A549 (cell line): Measurements from ENCODE around the gene CACNA1C.

ENCODE experiments used
- JUNB ChIP-seq: fragments of >200 bp; sonication (Bioruptor Twin); formaldehyde crosslinking; IDR thresholded peaks from 2 replicates; pipeline ENCODE4 v1.6.1; 2016
- MAX ChIP-seq: IDR thresholded peaks from 2 replicates; pipeline ENCODE4 v1.6.1; 2012
- NR3C1 ChIP-seq: fragments of >200 bp; sonication (Bioruptor Twin); formaldehyde crosslinking; IDR thresholded peaks from 3 replicates; pipeline ENCODE4 v1.6.1; 2017
- TF ChIP-seq, protein P1 (sequence below): fragments of >200 bp; sonication (Bioruptor Twin); formaldehyde crosslinking; IDR thresholded peaks from 3 replicates; pipeline ENCODE4 v1.5.1; 2016
- TF ChIP-seq, protein P2 (sequence below): fragments of 200-600 bp; sonication (generic); IDR thresholded peaks from 2 replicates; pipeline ENCODE4 v1.6.1; 2016; ENCODE audit warnings: antibody characterized with exemption, mild to moderate bottlenecking, moderate library complexity

DNA sequence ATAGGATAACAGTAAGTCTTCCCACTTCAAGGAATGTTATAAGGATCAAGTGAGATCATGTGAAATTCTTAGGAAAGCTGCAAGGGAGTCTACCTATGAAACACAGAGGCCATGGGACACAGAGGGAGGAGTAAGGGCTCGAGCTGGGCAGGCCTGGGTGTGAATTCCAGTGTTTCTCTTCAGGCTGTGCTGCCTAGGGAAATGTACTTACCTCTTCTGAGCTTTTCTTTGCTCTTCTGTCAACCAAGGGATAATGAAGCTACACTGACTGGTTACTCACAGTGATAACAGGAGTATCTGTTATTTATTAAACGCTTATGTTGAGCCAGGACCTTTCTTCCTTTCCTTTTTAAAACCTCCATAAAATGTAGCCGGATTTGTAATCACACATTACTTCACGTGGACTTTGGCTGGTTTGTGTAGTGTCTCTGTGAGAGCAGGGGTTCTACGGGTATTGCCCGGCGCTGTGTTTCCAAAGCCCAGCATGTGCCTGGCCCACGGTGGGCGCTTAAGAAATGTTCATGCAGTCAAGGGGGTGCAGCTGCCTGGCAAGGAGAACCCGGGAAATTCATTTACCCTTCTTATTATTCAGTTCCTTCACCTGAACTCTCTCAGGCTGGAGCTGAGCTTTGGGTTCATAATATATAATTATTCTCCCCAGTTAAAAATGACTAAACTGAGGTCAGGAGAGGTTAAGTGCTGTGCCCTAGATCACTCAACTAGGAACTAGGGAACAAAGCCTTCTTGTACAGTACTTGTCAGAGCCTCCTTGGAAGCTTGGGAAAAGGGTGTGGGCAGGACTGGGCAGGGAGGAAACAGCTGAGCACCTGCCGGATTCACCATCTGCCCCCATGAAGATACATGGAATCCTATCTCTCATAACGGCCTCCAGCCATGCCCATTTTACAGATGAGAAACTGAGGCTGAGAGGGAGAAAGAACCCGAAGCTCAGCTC lies 214.2 kb downstream of the CACNA1C start:
- TF ChIP-seq, protein P1, sequence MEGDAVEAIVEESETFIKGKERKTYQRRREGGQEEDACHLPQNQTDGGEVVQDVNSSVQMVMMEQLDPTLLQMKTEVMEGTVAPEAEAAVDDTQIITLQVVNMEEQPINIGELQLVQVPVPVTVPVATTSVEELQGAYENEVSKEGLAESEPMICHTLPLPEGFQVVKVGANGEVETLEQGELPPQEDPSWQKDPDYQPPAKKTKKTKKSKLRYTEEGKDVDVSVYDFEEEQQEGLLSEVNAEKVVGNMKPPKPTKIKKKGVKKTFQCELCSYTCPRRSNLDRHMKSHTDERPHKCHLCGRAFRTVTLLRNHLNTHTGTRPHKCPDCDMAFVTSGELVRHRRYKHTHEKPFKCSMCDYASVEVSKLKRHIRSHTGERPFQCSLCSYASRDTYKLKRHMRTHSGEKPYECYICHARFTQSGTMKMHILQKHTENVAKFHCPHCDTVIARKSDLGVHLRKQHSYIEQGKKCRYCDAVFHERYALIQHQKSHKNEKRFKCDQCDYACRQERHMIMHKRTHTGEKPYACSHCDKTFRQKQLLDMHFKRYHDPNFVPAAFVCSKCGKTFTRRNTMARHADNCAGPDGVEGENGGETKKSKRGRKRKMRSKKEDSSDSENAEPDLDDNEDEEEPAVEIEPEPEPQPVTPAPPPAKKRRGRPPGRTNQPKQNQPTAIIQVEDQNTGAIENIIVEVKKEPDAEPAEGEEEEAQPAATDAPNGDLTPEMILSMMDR: no peak
- TF ChIP-seq, protein P2, sequence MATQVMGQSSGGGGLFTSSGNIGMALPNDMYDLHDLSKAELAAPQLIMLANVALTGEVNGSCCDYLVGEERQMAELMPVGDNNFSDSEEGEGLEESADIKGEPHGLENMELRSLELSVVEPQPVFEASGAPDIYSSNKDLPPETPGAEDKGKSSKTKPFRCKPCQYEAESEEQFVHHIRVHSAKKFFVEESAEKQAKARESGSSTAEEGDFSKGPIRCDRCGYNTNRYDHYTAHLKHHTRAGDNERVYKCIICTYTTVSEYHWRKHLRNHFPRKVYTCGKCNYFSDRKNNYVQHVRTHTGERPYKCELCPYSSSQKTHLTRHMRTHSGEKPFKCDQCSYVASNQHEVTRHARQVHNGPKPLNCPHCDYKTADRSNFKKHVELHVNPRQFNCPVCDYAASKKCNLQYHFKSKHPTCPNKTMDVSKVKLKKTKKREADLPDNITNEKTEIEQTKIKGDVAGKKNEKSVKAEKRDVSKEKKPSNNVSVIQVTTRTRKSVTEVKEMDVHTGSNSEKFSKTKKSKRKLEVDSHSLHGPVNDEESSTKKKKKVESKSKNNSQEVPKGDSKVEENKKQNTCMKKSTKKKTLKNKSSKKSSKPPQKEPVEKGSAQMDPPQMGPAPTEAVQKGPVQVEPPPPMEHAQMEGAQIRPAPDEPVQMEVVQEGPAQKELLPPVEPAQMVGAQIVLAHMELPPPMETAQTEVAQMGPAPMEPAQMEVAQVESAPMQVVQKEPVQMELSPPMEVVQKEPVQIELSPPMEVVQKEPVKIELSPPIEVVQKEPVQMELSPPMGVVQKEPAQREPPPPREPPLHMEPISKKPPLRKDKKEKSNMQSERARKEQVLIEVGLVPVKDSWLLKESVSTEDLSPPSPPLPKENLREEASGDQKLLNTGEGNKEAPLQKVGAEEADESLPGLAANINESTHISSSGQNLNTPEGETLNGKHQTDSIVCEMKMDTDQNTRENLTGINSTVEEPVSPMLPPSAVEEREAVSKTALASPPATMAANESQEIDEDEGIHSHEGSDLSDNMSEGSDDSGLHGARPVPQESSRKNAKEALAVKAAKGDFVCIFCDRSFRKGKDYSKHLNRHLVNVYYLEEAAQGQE: no peak
- TF ChIP-seq JUNB (no peak), NR3C1 (no peak), MAX (no peak)
